ENCODE measurements around the gene SSUH2.
"Not testable (repeated sequence)": the region's sequence is repeated elsewhere in the genome, so short reads cannot be mapped to it uniquely, and the experiment has no call there.

Gene SSUH2

DNA sequence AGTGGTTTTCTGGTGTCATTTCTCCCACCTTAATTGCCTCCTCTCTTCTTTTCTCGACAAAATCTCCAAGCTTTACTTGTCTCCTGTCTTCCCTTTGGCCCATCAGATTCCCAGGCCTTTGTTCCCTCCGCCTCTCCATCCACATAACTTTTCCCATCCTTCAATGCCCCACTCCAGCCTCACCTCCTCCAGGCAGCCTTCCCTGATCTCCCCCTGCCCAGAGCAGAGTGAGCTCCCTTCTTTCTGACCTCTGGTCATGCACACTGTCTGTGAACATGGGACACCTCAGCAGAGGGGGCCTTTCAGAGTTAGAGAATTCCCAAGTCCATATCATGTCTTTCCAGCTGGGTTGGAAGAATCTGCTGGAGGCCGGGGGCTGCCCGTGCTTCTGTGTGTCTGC lies 14.6 kb upstream of the SSUH2 start:
- H3K9me3 ChIP-seq (ENCODE audit: control insufficient read depth in 5 of 5, low read length in 5 of 5), result no peaks in the 10 kb centered on the region
- peak overlapping the region; percentile 62 for H3K27ac ChIP-seq (ENCODE audit: low read depth, low read length)
- no peak overlapping the region for H3K4me3 ChIP-seq (ENCODE audit: low read depth in 1 of 5, low read length in 5 of 5)
- no peak overlapping the region for H3K9ac ChIP-seq (ENCODE audit: low read length in 5 of 5)
- H3K4me1 ChIP-seq (ENCODE audit: control insufficient read depth in 5 of 5, insufficient read depth in 5 of 5, low read length in 5 of 5), result peaks cover 0 to 41% (median 4%) of the 10 kb centered on the region in 5 donors
- H3K27me3 ChIP-seq (ENCODE audit: control insufficient read depth in 5 of 5, insufficient read depth in 4 of 5, low read length in 5 of 5), result peaks cover 0 to 3% (median 0%) of the 10 kb centered on the region in 5 donors
- H3K36me3 ChIP-seq (ENCODE audit: control insufficient read depth in 5 of 5, insufficient read depth in 5 of 5, low read length in 5 of 5), result no peaks in the 10 kb centered on the region

DNA sequence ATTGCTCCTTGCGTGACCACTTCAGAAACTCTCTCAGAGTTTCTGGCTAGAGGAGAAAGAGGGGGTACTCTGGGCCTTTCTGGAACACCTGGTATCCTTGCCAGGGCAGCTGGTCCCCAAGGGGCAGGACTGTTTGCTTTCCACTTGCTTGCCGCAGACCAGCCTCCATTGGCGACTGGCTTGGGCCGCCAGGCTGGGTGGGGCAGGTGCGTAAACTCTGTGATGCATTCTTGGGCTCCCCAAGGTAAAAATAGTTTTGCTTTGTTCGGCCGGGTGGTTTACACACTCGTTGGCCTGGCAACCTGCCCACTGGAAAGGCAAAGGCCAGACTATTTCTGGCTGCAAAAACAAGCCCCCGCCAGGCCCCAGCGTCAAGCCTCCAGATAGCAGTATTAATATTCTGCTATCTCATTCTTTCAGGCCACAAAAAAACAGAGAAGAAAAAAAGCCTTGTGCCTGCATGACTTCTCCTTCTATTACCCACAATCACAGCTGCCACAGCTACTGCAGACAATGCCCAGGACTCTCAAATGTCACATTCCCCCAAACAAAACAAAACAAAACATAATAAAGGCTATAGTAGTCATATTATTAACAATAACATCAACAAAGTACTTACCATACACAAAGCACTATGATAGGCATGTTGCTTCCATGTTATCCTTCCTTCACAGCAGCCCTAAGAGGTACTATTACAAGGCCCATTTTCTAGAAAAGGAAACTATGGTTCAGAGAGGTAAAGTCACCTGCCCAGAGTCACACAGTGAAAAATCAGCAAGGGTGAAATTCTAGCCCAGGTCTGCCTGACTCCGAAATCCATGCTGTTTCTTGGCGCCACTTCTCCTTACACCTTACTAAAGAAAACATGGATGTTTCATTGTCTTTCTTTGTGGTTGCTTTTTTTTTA lies 14.0 kb upstream of the SSUH2 start:
- Histone ChIP-seq H3K9me3 (ENCODE audit: control insufficient read depth in 5 of 5, low read length in 5 of 5) (peaks cover 0 to 4% (median 3%) of the 10 kb centered on the region in 5 donors), H3K27ac (ENCODE audit: low read depth, low read length) (peak overlapping the region; percentile 62), H3K9ac (ENCODE audit: low read length in 5 of 5) (no peak overlapping the region), H3K4me3 (ENCODE audit: low read depth in 1 of 5, low read length in 5 of 5) (no peak overlapping the region), H3K4me1 (ENCODE audit: control insufficient read depth in 5 of 5, insufficient read depth in 5 of 5, low read length in 5 of 5) (peaks cover 0 to 41% (median 4%) of the 10 kb centered on the region in 5 donors), H3K36me3 (ENCODE audit: control insufficient read depth in 5 of 5, insufficient read depth in 5 of 5, low read length in 5 of 5) (no peaks in the 10 kb centered on the region), H3K27me3 (ENCODE audit: control insufficient read depth in 5 of 5, insufficient read depth in 4 of 5, low read length in 5 of 5) (peaks cover 0 to 3% (median 0%) of the 10 kb centered on the region in 5 donors)

DNA sequence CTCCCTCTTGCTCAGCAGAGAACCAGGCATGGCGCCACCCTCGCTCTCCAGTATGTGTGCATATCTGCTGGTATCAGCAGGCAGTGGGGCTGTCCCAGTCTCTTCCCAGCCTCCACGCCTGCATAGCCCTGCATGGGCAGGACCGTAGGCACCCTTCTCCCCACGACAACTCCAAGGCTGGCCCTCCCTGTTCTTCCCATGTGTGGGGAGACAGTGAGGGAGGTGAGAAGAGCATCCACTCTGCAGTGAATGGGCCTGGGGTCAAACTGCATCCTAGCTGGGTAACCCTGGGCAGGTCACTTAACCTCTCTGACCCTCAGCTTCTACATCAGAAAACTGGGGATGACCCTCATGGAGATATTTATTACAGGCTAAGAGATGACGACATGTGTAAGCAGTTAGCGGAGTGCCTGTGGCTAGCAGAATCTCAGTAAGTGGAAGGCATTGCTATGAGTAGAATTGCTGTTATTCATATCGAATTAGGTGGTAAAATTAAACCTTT lies 13.3 kb upstream of the SSUH2 start:
- H3K27ac ChIP-seq (ENCODE audit: low read depth, low read length), result peak overlapping the region; percentile 6
- peak overlapping the region in 1 of 5 donors; percentile 56 for H3K9ac ChIP-seq (ENCODE audit: low read length in 5 of 5)
- H3K27me3 ChIP-seq (ENCODE audit: control insufficient read depth in 5 of 5, insufficient read depth in 4 of 5, low read length in 5 of 5), result peaks cover 0 to 3% (median 0%) of the 10 kb centered on the region in 5 donors
- H3K4me3 ChIP-seq (ENCODE audit: low read depth in 1 of 5, low read length in 5 of 5), result no peak overlapping the region
- H3K9me3 ChIP-seq (ENCODE audit: control insufficient read depth in 5 of 5, low read length in 5 of 5), result peaks cover 0 to 4% (median 3%) of the 10 kb centered on the region in 5 donors
- peaks cover 0 to 41% (median 4%) of the 10 kb centered on the region in 5 donors for H3K4me1 ChIP-seq (ENCODE audit: control insufficient read depth in 5 of 5, insufficient read depth in 5 of 5, low read length in 5 of 5)
- no peaks in the 10 kb centered on the region for H3K36me3 ChIP-seq (ENCODE audit: control insufficient read depth in 5 of 5, insufficient read depth in 5 of 5, low read length in 5 of 5)

DNA sequence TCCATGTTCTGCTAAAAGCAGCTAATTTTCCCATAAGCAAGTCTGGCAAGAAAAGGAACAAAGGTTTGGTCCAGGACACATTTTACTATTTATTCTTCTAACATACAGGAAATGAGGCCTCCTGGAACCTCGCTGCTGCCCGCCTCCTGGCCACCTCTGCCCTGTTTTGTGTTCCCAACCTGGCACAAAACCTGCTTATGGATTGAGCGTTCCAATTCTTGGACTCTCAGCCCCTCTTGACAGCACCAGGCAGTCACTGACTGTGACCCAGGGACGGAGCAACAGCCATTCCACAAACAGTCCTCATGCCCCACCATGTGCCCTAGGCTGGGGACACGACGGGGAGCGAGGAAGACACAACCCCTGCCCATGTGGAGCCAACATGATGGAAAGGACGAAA lies 11.6 kb upstream of the SSUH2 start:
- no peak overlapping the region for H3K9ac ChIP-seq (ENCODE audit: low read length in 5 of 5)
- peak overlapping the region; percentile 37 for H3K27ac ChIP-seq (ENCODE audit: low read depth, low read length)
- H3K36me3 ChIP-seq (ENCODE audit: control insufficient read depth in 5 of 5, insufficient read depth in 5 of 5, low read length in 5 of 5), result no peaks in the 10 kb centered on the region
- H3K27me3 ChIP-seq (ENCODE audit: control insufficient read depth in 5 of 5, insufficient read depth in 4 of 5, low read length in 5 of 5), result peaks cover 0 to 5% (median 0%) of the 10 kb centered on the region in 5 donors
- H3K4me1 ChIP-seq (ENCODE audit: control insufficient read depth in 5 of 5, insufficient read depth in 5 of 5, low read length in 5 of 5), result peaks cover 0 to 41% (median 4%) of the 10 kb centered on the region in 5 donors
- no peak overlapping the region for H3K4me3 ChIP-seq (ENCODE audit: low read depth in 1 of 5, low read length in 5 of 5)
- peaks cover 0 to 5% (median 3%) of the 10 kb centered on the region in 5 donors for H3K9me3 ChIP-seq (ENCODE audit: control insufficient read depth in 5 of 5, low read length in 5 of 5)

DNA sequence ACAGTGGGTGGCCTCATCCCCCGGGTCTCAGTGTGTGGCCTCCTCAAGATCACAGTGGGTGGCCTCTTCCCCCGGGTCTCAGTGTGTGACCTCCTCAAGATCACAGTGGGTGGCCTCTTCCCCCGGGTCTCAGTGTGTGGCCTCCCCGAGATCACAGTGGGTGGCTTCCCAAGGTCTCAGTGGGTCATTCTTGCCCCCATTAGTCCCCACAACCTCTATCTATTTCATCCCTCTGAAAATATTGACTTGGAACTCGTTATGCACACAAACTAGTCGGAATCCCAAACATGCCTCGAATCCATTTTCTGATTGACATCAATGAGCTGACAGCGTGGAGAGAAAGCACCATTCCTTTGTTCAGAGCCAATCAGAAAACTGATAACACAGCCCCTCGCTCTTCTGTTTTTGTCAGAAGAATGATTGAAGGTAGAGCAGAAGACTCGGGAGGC lies 10.8 kb upstream of the SSUH2 start:
- peaks cover 0 to 47% (median 4%) of the 10 kb centered on the region in 5 donors for H3K4me1 ChIP-seq (ENCODE audit: control insufficient read depth in 5 of 5, insufficient read depth in 5 of 5, low read length in 5 of 5)
- H3K27ac ChIP-seq (ENCODE audit: low read depth, low read length), result peak overlapping the region; percentile 37
- H3K4me3 ChIP-seq (ENCODE audit: low read depth in 1 of 5, low read length in 5 of 5), result no peak overlapping the region
- H3K36me3 ChIP-seq (ENCODE audit: control insufficient read depth in 5 of 5, insufficient read depth in 5 of 5, low read length in 5 of 5), result no peaks in the 10 kb centered on the region
- H3K27me3 ChIP-seq (ENCODE audit: control insufficient read depth in 5 of 5, insufficient read depth in 4 of 5, low read length in 5 of 5), result peaks cover 0 to 5% (median 0%) of the 10 kb centered on the region in 5 donors
- H3K9ac ChIP-seq (ENCODE audit: low read length in 5 of 5), result no peak overlapping the region
- H3K9me3 ChIP-seq (ENCODE audit: control insufficient read depth in 5 of 5, low read length in 5 of 5), result peaks cover 0 to 5% (median 3%) of the 10 kb centered on the region in 5 donors

DNA sequence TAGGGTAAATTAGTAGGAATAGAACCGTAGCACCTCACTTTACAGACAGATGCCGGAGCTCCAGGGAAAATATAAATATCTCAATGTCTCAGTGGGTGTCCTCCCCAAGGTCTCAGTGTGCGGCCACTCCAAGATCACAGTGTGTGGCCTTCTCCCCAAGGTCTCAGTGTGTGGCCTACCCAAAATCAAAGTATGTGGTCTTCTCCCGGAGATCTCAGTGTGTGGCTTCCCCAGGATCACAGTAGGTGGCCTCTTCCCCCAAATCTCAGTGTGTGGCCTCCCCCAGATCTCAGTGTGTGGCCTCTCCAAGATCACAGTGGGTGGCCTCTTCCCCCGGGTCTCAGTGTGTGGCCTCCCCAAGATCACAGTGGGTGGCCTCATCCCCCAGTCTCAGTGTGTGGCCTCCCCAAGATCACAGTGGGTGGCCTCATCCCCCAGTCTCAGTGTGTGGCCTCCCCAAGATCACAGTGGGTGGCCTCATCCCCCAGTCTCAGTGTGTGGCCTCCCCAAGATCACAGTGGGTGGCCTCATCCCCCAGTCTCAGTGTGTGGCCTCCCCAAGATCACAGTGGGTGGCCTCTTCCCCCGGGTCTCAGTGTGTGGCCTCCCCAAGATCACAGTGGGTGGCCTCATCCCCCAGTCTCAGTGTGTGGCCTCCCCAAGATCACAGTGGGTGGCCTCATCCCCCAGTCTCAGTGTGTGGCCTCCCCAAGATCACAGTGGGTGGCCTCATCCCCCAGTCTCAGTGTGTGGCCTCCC lies 10.2 kb upstream of the SSUH2 start:
- peaks cover 0 to 47% (median 4%) of the 10 kb centered on the region in 5 donors for H3K4me1 ChIP-seq (ENCODE audit: control insufficient read depth in 5 of 5, insufficient read depth in 5 of 5, low read length in 5 of 5)
- H3K9ac ChIP-seq (ENCODE audit: low read length in 5 of 5); H3K4me3 ChIP-seq (ENCODE audit: low read depth in 1 of 5, low read length in 5 of 5); H3K27me3 ChIP-seq (ENCODE audit: control insufficient read depth in 5 of 5, insufficient read depth in 4 of 5, low read length in 5 of 5); H3K9me3 ChIP-seq (ENCODE audit: control insufficient read depth in 5 of 5, low read length in 5 of 5); H3K27ac ChIP-seq (ENCODE audit: low read depth, low read length); H3K36me3 ChIP-seq (ENCODE audit: control insufficient read depth in 5 of 5, insufficient read depth in 5 of 5, low read length in 5 of 5): not testable (repeated sequence)

DNA sequence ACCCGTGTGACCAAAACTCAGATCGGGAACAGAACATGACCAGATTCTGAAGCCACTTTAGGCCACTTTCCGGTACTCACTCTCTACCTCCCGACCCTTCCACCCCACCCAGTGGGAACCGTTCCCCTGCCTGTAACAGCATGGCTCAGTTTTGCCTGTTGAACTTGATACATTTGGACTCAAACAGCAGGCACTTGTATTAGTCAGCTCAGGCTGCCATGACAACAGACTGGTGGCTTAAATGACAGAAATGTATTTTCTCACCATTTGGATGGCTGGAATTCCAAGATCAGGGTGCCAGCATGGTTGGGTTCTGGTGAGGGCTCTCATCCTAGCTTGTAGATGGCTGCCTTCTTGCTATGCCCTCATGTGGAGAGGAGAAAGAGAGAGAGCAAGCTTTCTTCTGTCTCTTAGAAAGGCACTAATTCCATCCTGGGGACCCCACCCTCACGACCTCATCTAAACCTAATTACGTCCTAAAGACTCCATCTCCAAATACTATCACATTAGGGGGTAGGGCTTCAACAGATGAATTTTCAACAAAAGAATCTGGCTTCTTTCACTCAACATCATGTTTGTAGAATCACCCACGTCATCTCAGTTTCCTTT lies 9.3 kb upstream of the SSUH2 start:
- Histone ChIP-seq H3K9me3 (ENCODE audit: control insufficient read depth in 5 of 5, low read length in 5 of 5) (peaks cover 0 to 5% (median 3%) of the 10 kb centered on the region in 5 donors), H3K4me3 (ENCODE audit: low read depth in 1 of 5, low read length in 5 of 5) (no peak overlapping the region), H3K36me3 (ENCODE audit: control insufficient read depth in 5 of 5, insufficient read depth in 5 of 5, low read length in 5 of 5) (no peaks in the 10 kb centered on the region), H3K27ac (ENCODE audit: low read depth, low read length) (no peak overlapping the region), H3K9ac (ENCODE audit: low read length in 5 of 5) (no peak overlapping the region), H3K27me3 (ENCODE audit: control insufficient read depth in 5 of 5, insufficient read depth in 4 of 5, low read length in 5 of 5) (peaks cover 0 to 5% (median 0%) of the 10 kb centered on the region in 5 donors), H3K4me1 (ENCODE audit: control insufficient read depth in 5 of 5, insufficient read depth in 5 of 5, low read length in 5 of 5) (peaks cover 0 to 44% (median 4%) of the 10 kb centered on the region in 5 donors)

DNA sequence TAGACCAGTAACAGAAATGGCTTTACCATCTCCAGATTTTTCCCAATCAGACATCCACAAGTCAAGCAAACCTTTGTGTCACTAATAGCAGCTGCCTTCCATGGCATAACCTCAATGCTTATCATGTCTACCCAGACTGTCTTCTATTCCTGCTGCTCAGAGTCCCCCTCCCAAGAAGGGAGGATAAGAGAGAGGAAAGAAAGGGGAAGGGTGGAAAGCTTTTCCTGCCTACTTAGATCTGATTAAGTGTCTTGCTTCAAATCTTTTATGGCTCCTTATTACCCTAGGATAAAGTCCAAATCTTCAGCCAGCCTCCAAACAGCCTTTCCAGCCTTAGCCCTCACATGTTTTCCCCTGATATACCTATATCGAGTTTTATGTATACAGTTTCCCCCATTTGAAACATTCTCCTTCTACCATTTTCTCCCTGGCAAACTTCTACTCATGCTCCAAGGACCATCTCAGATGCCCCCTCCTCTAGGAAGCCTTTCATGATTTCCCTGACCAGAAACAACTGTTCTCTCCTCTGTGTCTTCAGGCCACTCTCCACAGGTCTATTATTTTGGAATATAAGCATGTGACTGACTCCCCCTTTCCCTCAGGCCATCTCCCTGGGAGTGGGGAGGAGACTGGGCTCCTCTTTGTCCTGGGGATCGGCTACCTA lies 7.9 kb upstream of the SSUH2 start:
- Histone ChIP-seq H3K27ac (ENCODE audit: low read depth, low read length) (no peak overlapping the region), H3K9ac (ENCODE audit: low read length in 5 of 5) (no peak overlapping the region), H3K4me3 (ENCODE audit: low read depth in 1 of 5, low read length in 5 of 5) (no peak overlapping the region), H3K27me3 (ENCODE audit: control insufficient read depth in 5 of 5, insufficient read depth in 4 of 5, low read length in 5 of 5) (peaks cover 0 to 5% (median 0%) of the 10 kb centered on the region in 5 donors), H3K4me1 (ENCODE audit: control insufficient read depth in 5 of 5, insufficient read depth in 5 of 5, low read length in 5 of 5) (peaks cover 0 to 29% (median 0%) of the 10 kb centered on the region in 5 donors), H3K36me3 (ENCODE audit: control insufficient read depth in 5 of 5, insufficient read depth in 5 of 5, low read length in 5 of 5) (no peaks in the 10 kb centered on the region), H3K9me3 (ENCODE audit: control insufficient read depth in 5 of 5, low read length in 5 of 5) (peaks cover 0 to 5% (median 3%) of the 10 kb centered on the region in 5 donors)

Measured in subcutaneous abdominal adipose tissue (tissue), 5 donors.